ENCODE measurements around the gene ADCY1.

ADCY1 gene

GRCh38 chr7:45698303-45699014, 124.3 kb downstream of the ADCY1 start:
- no peak for DNase-seq

- no peak for DNase-seq
These were observed 124.8 kb downstream of the ADCY1 start for GRCh38 chr7:45699015-45699309.

GRCh38 chr7:45699726-45700390, 125.7 kb downstream of the ADCY1 start:
- no peak for DNase-seq

GRCh38 chr7:45700556-45700955, 126.4 kb downstream of the ADCY1 start:
- no peak for DNase-seq

- DNase-seq, result no peak
These were observed 127.7 kb downstream of the ADCY1 start for GRCh38 chr7:45701701-45702510.

- DNase-seq, result no peak
These were observed 128.6 kb downstream of the ADCY1 start for GRCh38 chr7:45702751-45703150.

GRCh38 chr7:45703373-45703821, 129.2 kb downstream of the ADCY1 start:
- DNase-seq, result no peak

GRCh38 chr7:45703911-45704682, 129.9 kb downstream of the ADCY1 start:
- DNase-seq, result no peak

- no peak for DNase-seq
These were observed 130.5 kb downstream of the ADCY1 start for GRCh38 chr7:45704683-45705016.

- no peak for DNase-seq
These were observed 134.1 kb downstream of the ADCY1 start for GRCh38 chr7:45708046-45708950.

GRCh38 chr7:45709168-45710042, 135.2 kb downstream of the ADCY1 start:
- no peak for DNase-seq

- DNase-seq, result no peak
These were observed 136.3 kb downstream of the ADCY1 start for GRCh38 chr7:45710271-45711160.

- DNase-seq, result no peak
These were observed 137.0 kb downstream of the ADCY1 start for GRCh38 chr7:45711161-45711490.

GRCh38 chr7:45712057-45712689, 138.0 kb downstream of the ADCY1 start:
- no peak for DNase-seq

GRCh38 chr7:45712872-45713668, 138.9 kb downstream of the ADCY1 start:
- DNase-seq, result no peak

GRCh38 chr7:45713669-45714520, 139.7 kb downstream of the ADCY1 start:
- no peak for DNase-seq

GRCh38 chr7:45714521-45714820, 140.3 kb downstream of the ADCY1 start:
- no peak for DNase-seq
